ENCODE results near the gene VSX1.

DNA sequence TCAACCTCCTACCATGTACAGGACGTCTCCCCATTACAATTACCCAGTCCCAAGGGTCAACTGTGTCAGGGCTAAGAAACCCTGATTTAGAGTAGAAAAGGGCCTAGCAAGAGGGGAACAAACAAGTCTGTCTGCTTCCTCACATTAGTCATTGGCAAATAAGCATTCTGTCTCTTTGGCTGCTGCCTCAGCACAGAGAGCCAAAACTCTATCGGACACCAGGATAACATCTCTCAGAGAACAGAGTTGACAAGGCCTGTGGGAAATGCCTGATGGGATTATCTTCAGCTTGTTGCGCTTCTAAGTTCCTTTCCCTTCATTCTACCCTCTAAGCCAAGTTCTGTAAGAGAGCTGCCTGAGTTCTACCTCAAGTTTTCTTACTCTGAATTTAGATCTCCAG lies 19.0 kb upstream of the VSX1 start:
- TF ChIP-seq POLR2AphosphoS5 (IDR thresholded peaks at IDR 0.05) = no peak
- TF ChIP-seq POLR2A (IDR thresholded peaks at IDR 0.05) = no peak
- TF ChIP-seq, protein P1, sequence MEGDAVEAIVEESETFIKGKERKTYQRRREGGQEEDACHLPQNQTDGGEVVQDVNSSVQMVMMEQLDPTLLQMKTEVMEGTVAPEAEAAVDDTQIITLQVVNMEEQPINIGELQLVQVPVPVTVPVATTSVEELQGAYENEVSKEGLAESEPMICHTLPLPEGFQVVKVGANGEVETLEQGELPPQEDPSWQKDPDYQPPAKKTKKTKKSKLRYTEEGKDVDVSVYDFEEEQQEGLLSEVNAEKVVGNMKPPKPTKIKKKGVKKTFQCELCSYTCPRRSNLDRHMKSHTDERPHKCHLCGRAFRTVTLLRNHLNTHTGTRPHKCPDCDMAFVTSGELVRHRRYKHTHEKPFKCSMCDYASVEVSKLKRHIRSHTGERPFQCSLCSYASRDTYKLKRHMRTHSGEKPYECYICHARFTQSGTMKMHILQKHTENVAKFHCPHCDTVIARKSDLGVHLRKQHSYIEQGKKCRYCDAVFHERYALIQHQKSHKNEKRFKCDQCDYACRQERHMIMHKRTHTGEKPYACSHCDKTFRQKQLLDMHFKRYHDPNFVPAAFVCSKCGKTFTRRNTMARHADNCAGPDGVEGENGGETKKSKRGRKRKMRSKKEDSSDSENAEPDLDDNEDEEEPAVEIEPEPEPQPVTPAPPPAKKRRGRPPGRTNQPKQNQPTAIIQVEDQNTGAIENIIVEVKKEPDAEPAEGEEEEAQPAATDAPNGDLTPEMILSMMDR (IDR thresholded peaks at IDR 0.05) = no peak
- no peak for TF ChIP-seq EP300 (IDR thresholded peaks at IDR 0.05)

Measured in gastroesophageal sphincter (tissue), 3 donors.